GM23338 (cell line): ENCODE measurements around the gene PFKFB2. TPM values are rescaled to one million over a fixed set of nuclear protein-coding genes. Genes with fewer than 3 reads are reported as not detected.

ENCODE experiments used
- ATAC-seq: fragments of 200-7000 bp; cut with Tn5 transposase; 3 replicates; pipeline ENCODE4 v1.9.1; 2020
- DNase-seq: peaks from one replicate; pipeline ENCODE4 v3.0.0-alpha.2; 2015; ENCODE audit warnings: low spot score
- H2AFZ ChIP-seq: fragments of 200-600 bp; sonication (generic); 2 replicates; pipeline ENCODE4 v1.8.0; 2016; ENCODE audit warnings: antibody characterized with exemption, mild to moderate bottlenecking, moderate library complexity
- H3F3A ChIP-seq: fragments of 200-600 bp; sonication (generic); replicated peaks from 2 replicates; pipeline ENCODE4 v1.8.0; 2017; ENCODE audit warnings: antibody characterized with exemption, mixed run types, low read depth
- H3K27ac ChIP-seq: fragments of 200-600 bp; sonication (generic); 2 replicates; pipeline ENCODE4 v1.6.1; 2016; ENCODE audit warnings: low read depth
- H3K27me3 ChIP-seq: fragments of 200-600 bp; sonication (generic); 2 replicates; pipeline ENCODE4 v1.8.0; 2016; ENCODE audit warnings: mild to moderate bottlenecking, mixed run types, moderate library complexity; ENCODE audit not compliant: insufficient read depth
- H3K36me3 ChIP-seq: fragments of 200-600 bp; sonication (generic); 2 replicates; pipeline ENCODE4 v1.8.0; 2016; ENCODE audit warnings: mild to moderate bottlenecking; ENCODE audit not compliant: insufficient read depth
- H3K4me1 ChIP-seq: fragments of 200-600 bp; sonication (generic); 2 replicates; pipeline ENCODE4 v1.8.0; 2016; ENCODE audit warnings: mild to moderate bottlenecking, moderate library complexity; ENCODE audit not compliant: insufficient read depth
- H3K4me2 ChIP-seq: fragments of 200-600 bp; sonication (generic); 2 replicates; pipeline ENCODE4 v1.7.1; 2017; ENCODE audit warnings: mixed run types
- H3K4me3 ChIP-seq: fragments of 200-600 bp; sonication (generic); 2 replicates; pipeline ENCODE4 v1.6.1; 2016; ENCODE audit warnings: mixed run types
- H3K79me2 ChIP-seq: fragments of 200-600 bp; sonication (generic); replicated peaks from 2 replicates; pipeline ENCODE4 v1.8.0; 2017; ENCODE audit warnings: mild to moderate bottlenecking; ENCODE audit not compliant: insufficient read depth
- H3K9me2 ChIP-seq: fragments of 200-600 bp; sonication (generic); 2 replicates; pipeline ENCODE4 v1.8.0; 2017; ENCODE audit not compliant: insufficient read depth
- H4K20me1 ChIP-seq: fragments of 200-600 bp; sonication (generic); replicated peaks from 2 replicates; pipeline ENCODE4 v1.8.0; 2017; ENCODE audit warnings: mild to moderate bottlenecking; ENCODE audit not compliant: insufficient read depth
- H3K27ac Mint-ChIP-seq: 2 replicates; pipeline ENCODE4 v1.8.0; 2020; ENCODE audit warnings: inconsistent platforms, mild to moderate bottlenecking, moderate library complexity, mixed read lengths
- H3K27me3 Mint-ChIP-seq: 3 replicates; pipeline ENCODE4 v1.8.0; 2022; ENCODE audit warnings: low read depth, mild to moderate bottlenecking, moderate library complexity, mixed read lengths, inconsistent platforms; ENCODE audit not compliant: insufficient read depth, poor library complexity
- H3K36me3 Mint-ChIP-seq: 3 replicates; pipeline ENCODE4 v1.8.0; 2021; ENCODE audit warnings: low read depth, mild to moderate bottlenecking, inconsistent platforms, moderate library complexity, mixed read lengths
- H3K4me1 Mint-ChIP-seq: 3 replicates; pipeline ENCODE4 v1.8.0; 2020; ENCODE audit warnings: mild to moderate bottlenecking, inconsistent platforms, mixed read lengths
- H3K4me3 Mint-ChIP-seq: 3 replicates; pipeline ENCODE4 v1.8.0; 2021; ENCODE audit warnings: moderate library complexity, mild to moderate bottlenecking, inconsistent platforms, mixed read lengths
- H3K9me3 Mint-ChIP-seq: 3 replicates; pipeline ENCODE4 v1.8.0; 2020; ENCODE audit warnings: moderate library complexity, mild to moderate bottlenecking, inconsistent platforms, mixed read lengths
- CREB1 ChIP-seq: fragments of 250-450 bp; sonication (Bioruptor Pico); IDR thresholded peaks from 2 replicates; pipeline ENCODE4 v1.5.0; 2020; ENCODE audit warnings: low read depth, mild to moderate bottlenecking, moderate library complexity
- CTCF ChIP-seq, 2 experiments: fragments of 200-600 bp in 1 of 2; sonication (generic) in 1 of 2; conservative IDR thresholded peaks; 2 replicates each; pipeline versions ENCODE4 v1.5.1 to v1.6.1; 2016 to 2017; ENCODE audit warnings: antibody characterized with exemption in 2 of 2, low read depth in 2 of 2, mild to moderate bottlenecking in 2 of 2, moderate library complexity in 1 of 2
- EZH2 ChIP-seq: fragments of 200-600 bp; sonication (generic); IDR thresholded peaks from one replicate; pipeline ENCODE4 v1.8.0; 2017; ENCODE audit warnings: antibody characterized with exemption, mild to moderate bottlenecking, low read depth; ENCODE audit not compliant: unreplicated experiment
- EZH2phosphoT487 ChIP-seq: fragments of 200-600 bp; sonication (generic); IDR thresholded peaks from one replicate; pipeline ENCODE4 v1.8.1; 2018; ENCODE audit warnings: antibody characterized with exemption; ENCODE audit not compliant: unreplicated experiment
- JUNB ChIP-seq: IDR thresholded peaks from one replicate; pipeline ENCODE4 v1.6.1; 2016; ENCODE audit warnings: antibody characterized with exemption; ENCODE audit not compliant: unreplicated experiment
- NANOG ChIP-seq: IDR thresholded peaks from 2 replicates; pipeline ENCODE4 v1.6.1; 2016; ENCODE audit warnings: antibody characterized with exemption, borderline replicate concordance
- POLR2AphosphoS5 ChIP-seq: IDR thresholded peaks from 2 replicates; pipeline ENCODE4 v1.6.1; 2016; ENCODE audit warnings: antibody characterized with exemption, low read depth
- STAT1 ChIP-seq: IDR thresholded peaks from one replicate; pipeline ENCODE4 v1.6.1; 2016; ENCODE audit warnings: antibody characterized with exemption; ENCODE audit not compliant: unreplicated experiment
- ZNF114 ChIP-seq: fragments of 250-450 bp; sonication (Bioruptor Pico); IDR thresholded peaks from 2 replicates; pipeline ENCODE4 v1.5.0; 2020; ENCODE audit warnings: mild to moderate bottlenecking, moderate library complexity
- ZNF331 ChIP-seq: fragments of 250-450 bp; sonication (Bioruptor Pico); IDR thresholded peaks from 2 replicates; pipeline ENCODE4 v1.5.0; 2020; ENCODE audit warnings: low read depth, mild to moderate bottlenecking, moderate library complexity
- ZNF462 ChIP-seq: fragments of 250-450 bp; sonication (Bioruptor Pico); IDR thresholded peaks from 2 replicates; pipeline ENCODE4 v1.5.0; 2020; ENCODE audit warnings: mild to moderate bottlenecking, moderate library complexity
- polyA plus RNA-seq: library from polyadenylated mRNA; unstranded; fragments of >200 nt; fragmentation: Nextera tagmentation; extraction: Ambion mirVana; gene quantifications from 2 replicates; pipeline ENCODE4 v1.2.1, GENCODE V29; 2016
- total RNA-seq: library from RNA; depleted of rRNA; stranded (reverse); fragments of >200 nt; shearing (Covaris generic); gene quantifications from 2 replicates; pipeline ENCODE4 v1.2.3, GENCODE V29; 2014
- TF ChIP-seq, protein P1 (sequence below): IDR thresholded peaks from one replicate; pipeline ENCODE4 v1.6.1; 2018; ENCODE audit warnings: antibody characterized with exemption; ENCODE audit not compliant: unreplicated experiment
- TF ChIP-seq, protein P2 (sequence below): IDR thresholded peaks from 2 replicates; pipeline ENCODE4 v1.6.1; 2016; ENCODE audit warnings: antibody characterized with exemption

PFKFB2 gene
- total and polyA plus RNA-seq, 2 experiments from 2014 or later, result 4.9 to 14.8 TPM

DNA sequence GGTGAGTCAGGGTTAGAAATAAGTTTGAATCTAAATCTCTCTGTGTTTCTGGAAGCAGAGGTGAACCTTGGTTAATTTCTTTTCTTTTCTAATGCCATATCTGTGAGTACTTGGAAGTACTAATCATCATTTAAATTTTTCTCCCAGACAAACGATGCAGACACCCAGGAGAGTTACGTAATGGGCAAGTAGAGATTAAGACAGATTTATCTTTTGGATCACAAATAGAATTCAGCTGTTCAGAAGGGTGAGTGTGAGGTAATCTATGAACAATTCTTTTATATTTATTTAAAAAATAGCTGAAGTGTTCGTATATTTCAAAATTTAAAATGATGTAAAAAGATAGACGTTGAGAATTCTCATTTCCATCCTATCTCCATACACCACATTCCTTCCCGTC lies 62.2 kb downstream of the PFKFB2 start:
- Mint-ChIP-seq H3K4me1 (no peaks in the 10 kb centered on the region), H3K27me3 (peaks cover 2% of the 10 kb centered on the region), H3K27ac (no peak overlapping the region), H3K9me3 (no peaks in the 10 kb centered on the region), H3K36me3 (no peaks in the 10 kb centered on the region), H3K4me3 (no peak overlapping the region)
- Histone ChIP-seq H3K9me2 (no peaks in the 10 kb centered on the region), H3K4me2 (no peak overlapping the region), H3K79me2 (no peaks in the 10 kb centered on the region), H3K27ac (no peak overlapping the region), H2AFZ (no peak overlapping the region), H4K20me1 (no peaks in the 10 kb centered on the region), H3K4me1 (no peaks in the 10 kb centered on the region), H3K36me3 (no peaks in the 10 kb centered on the region), H3F3A (no peaks in the 10 kb centered on the region), H3K4me3 (no peak overlapping the region), H3K27me3 (no peaks in the 10 kb centered on the region)
- TF ChIP-seq ZNF331 (no peak), POLR2AphosphoS5 (no peak), JUNB (no peak), ZNF114 (CRISPR knock-in tag) (no peak), ZNF462 (no peak), CREB1 (CRISPR knock-in tag) (no peak), STAT1 (no peak), EZH2phosphoT487 (no peak), NANOG (no peak), CTCF (conservative IDR thresholded peaks at IDR 0.05; ENCODE audit: low read depth in 2 of 2) (no peak), EZH2 (no peak)
- TF ChIP-seq, protein P1, sequence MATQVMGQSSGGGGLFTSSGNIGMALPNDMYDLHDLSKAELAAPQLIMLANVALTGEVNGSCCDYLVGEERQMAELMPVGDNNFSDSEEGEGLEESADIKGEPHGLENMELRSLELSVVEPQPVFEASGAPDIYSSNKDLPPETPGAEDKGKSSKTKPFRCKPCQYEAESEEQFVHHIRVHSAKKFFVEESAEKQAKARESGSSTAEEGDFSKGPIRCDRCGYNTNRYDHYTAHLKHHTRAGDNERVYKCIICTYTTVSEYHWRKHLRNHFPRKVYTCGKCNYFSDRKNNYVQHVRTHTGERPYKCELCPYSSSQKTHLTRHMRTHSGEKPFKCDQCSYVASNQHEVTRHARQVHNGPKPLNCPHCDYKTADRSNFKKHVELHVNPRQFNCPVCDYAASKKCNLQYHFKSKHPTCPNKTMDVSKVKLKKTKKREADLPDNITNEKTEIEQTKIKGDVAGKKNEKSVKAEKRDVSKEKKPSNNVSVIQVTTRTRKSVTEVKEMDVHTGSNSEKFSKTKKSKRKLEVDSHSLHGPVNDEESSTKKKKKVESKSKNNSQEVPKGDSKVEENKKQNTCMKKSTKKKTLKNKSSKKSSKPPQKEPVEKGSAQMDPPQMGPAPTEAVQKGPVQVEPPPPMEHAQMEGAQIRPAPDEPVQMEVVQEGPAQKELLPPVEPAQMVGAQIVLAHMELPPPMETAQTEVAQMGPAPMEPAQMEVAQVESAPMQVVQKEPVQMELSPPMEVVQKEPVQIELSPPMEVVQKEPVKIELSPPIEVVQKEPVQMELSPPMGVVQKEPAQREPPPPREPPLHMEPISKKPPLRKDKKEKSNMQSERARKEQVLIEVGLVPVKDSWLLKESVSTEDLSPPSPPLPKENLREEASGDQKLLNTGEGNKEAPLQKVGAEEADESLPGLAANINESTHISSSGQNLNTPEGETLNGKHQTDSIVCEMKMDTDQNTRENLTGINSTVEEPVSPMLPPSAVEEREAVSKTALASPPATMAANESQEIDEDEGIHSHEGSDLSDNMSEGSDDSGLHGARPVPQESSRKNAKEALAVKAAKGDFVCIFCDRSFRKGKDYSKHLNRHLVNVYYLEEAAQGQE, result no peak
- TF ChIP-seq, protein P2, sequence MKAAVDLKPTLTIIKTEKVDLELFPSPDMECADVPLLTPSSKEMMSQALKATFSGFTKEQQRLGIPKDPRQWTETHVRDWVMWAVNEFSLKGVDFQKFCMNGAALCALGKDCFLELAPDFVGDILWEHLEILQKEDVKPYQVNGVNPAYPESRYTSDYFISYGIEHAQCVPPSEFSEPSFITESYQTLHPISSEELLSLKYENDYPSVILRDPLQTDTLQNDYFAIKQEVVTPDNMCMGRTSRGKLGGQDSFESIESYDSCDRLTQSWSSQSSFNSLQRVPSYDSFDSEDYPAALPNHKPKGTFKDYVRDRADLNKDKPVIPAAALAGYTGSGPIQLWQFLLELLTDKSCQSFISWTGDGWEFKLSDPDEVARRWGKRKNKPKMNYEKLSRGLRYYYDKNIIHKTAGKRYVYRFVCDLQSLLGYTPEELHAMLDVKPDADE, result no peak
- ATAC-seq, result no peak
- no peak for DNase-seq
